HepG2 (cell line): ENCODE data around the gene HSD17B2. TPM values are rescaled to one million over a fixed set of nuclear protein-coding genes. Genes with fewer than 3 reads are reported as not detected.

ENCODE experiments used
- ADNP ChIP-seq: sonication (generic); formaldehyde crosslinking; IDR thresholded peaks from 2 replicates; pipeline ENCODE4 v1.4.0; 2020; ENCODE audit warnings: missing genetic modification reagents
- ETV6 ChIP-seq: sonication (generic); formaldehyde crosslinking; conservative IDR thresholded peaks from 2 replicates; pipeline ENCODE4 v1.4.0; 2020; ENCODE audit warnings: missing genetic modification reagents
- IRX3 ChIP-seq: sonication (generic); formaldehyde crosslinking; IDR thresholded peaks from 2 replicates; pipeline ENCODE4 v1.8.1; 2023; ENCODE audit warnings: mild to moderate bottlenecking, low read depth, missing genetic modification reagents, borderline replicate concordance
- KDM4B ChIP-seq: sonication (generic); formaldehyde crosslinking; IDR thresholded peaks from 2 replicates; pipeline ENCODE4 v1.4.0; 2020; ENCODE audit warnings: missing genetic modification reagents
- NR2F2 ChIP-seq: IDR thresholded peaks from 2 replicates; pipeline ENCODE4 v1.6.1; 2012; ENCODE audit warnings: low read depth, inconsistent platforms, borderline replicate concordance
- RFX3 ChIP-seq: IDR thresholded peaks from 2 replicates; pipeline ENCODE4 v1.6.1; 2016; ENCODE audit warnings: missing biosample characterization, missing genetic modification reagents
- STAT5B ChIP-seq: sonication (generic); formaldehyde crosslinking; IDR thresholded peaks from 2 replicates; pipeline ENCODE4 v1.4.0; 2020; ENCODE audit warnings: missing genetic modification reagents
- TEAD3 ChIP-seq: optimal IDR thresholded peaks from 2 replicates; pipeline ENCODE3; 2016; ENCODE audit warnings: borderline replicate concordance
- ZFP62 ChIP-seq: sonication (generic); formaldehyde crosslinking; IDR thresholded peaks from 2 replicates; pipeline ENCODE4 v1.4.0; 2020; ENCODE audit warnings: missing genetic modification reagents
- ZNF12 ChIP-seq: sonication (generic); formaldehyde crosslinking; IDR thresholded peaks from 2 replicates; pipeline ENCODE4 v1.5.0; 2020; ENCODE audit warnings: missing genetic modification reagents
- ZNF20 ChIP-seq: sonication (generic); formaldehyde crosslinking; IDR thresholded peaks from 2 replicates; pipeline ENCODE4 v1.4.0; 2020; ENCODE audit warnings: mild to moderate bottlenecking, moderate library complexity, missing genetic modification reagents
- ZNF317 ChIP-seq: sonication (generic); formaldehyde crosslinking; IDR thresholded peaks from 2 replicates; pipeline ENCODE4 v1.5.0; 2020; ENCODE audit warnings: mild to moderate bottlenecking, missing genetic modification reagents
- ZNF460 ChIP-seq: sonication (generic); formaldehyde crosslinking; IDR thresholded peaks from 2 replicates; pipeline ENCODE4 v1.5.1; 2020; ENCODE audit warnings: missing genetic modification reagents, mild to moderate bottlenecking, borderline replicate concordance
- ZNF761 ChIP-seq: sonication (generic); formaldehyde crosslinking; conservative IDR thresholded peaks from 2 replicates; pipeline ENCODE4 v1.4.0; 2020; ENCODE audit warnings: mild to moderate bottlenecking, missing genetic modification reagents
- polyA plus RNA-seq, 8 experiments: library from polyadenylated mRNA; depleted of rRNA in 3 of 8; stranded (reverse) in 7 of 8; unstranded in 1 of 8; fragments of >200 nt; fragmentation: Illumina TruSeq in 4 of 8; extraction: Trizol in 4 of 8; gene quantifications; 2 replicates each; pipeline versions ENCODE4 v1.2.1 to v1.2.3, GENCODE V29; 2011 to 2016; ENCODE audit warnings: low read depth in 4 of 8, missing spikeins in 1 of 8, mixed read lengths in 1 of 8; ENCODE audit not compliant: insufficient read depth in 1 of 8
- total RNA-seq, 5 experiments: library from RNA; depleted of rRNA; stranded (reverse); fragments of >200 nt; fragmentation: Illumina TruSeq; extraction: Trizol; gene quantifications; 2 replicates each; pipeline ENCODE4 v1.2.3, GENCODE V29; 2016; ENCODE audit warnings: low read depth in 1 of 5
- TF ChIP-seq, protein P1 (sequence below): sonication (generic); IDR thresholded peaks from 2 replicates; pipeline ENCODE4 v1.6.1; 2016; ENCODE audit warnings: low read depth, borderline replicate concordance
- TF ChIP-seq, protein P2 (sequence below): IDR thresholded peaks from 2 replicates; pipeline ENCODE4 v1.6.1; 2012; ENCODE audit warnings: low read depth, low read length, improper control_type of control experiment
- TF ChIP-seq, protein P3 (sequence below): IDR thresholded peaks from 2 replicates; pipeline ENCODE4 v1.6.1; 2016; ENCODE audit warnings: low read depth
- TF ChIP-seq, protein P4 (sequence below): sonication (generic); formaldehyde crosslinking; conservative IDR thresholded peaks from 2 replicates; pipeline ENCODE4 v1.8.0; 2022; ENCODE audit warnings: missing genetic modification reagents
- TF ChIP-seq, protein P5 (sequence below): sonication (generic); formaldehyde crosslinking; IDR thresholded peaks from 2 replicates; pipeline ENCODE4 v1.8.0; 2023; ENCODE audit warnings: mild to moderate bottlenecking, missing genetic modification reagents
- TF ChIP-seq, protein P6 (sequence below): sonication (generic); formaldehyde crosslinking; IDR thresholded peaks from 2 replicates; pipeline ENCODE4 v1.5.0; 2020; ENCODE audit warnings: missing genetic modification reagents

Gene HSD17B2
- total and polyA plus RNA-seq, 2 of the 13 experiments (the other 11 are each of a cell fraction or from before 2014, with no cell fraction given) = 26.3 to 69.3 TPM

DNA sequence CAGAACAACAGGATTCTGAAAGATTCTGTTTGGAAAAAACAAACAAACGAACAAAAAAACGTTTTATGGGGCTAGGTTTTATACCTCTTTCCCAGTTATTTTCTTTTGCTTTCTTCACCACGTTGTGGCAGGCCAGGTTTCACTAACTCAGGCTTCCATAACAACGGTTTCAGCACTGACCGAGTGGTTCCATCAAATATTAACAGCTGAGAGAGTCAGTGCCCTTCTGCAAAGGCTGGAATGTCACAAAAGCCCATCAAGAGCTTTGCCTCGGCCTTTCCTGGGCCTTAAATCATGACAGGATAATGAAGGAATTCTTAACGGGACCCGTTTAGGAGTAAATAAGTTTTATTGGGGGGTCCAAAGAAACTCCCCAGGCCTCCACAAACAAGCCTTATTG lies 100.8 kb downstream of the HSD17B2 start (continued):
- TF ChIP-seq TEAD3 (peak; percentile 89), ZNF460 (CRISPR knock-in tag) (no peak), STAT5B (CRISPR knock-in tag) (no peak), ZNF12 (CRISPR knock-in tag) (peak; percentile 43; the same call in 1 of the 2 replicates), ETV6 (CRISPR knock-in tag) (no peak), ZNF317 (CRISPR knock-in tag) (no peak), ZFP62 (CRISPR knock-in tag) (no peak), ZNF761 (no peak), RFX3 (CRISPR knock-in tag) (0 out of 2 replicates have a peak, but pooled peaks have one; percentile 23), IRX3 (CRISPR knock-in tag) (no peak), KDM4B (CRISPR knock-in tag) (no peak), NR2F2 (no peak), ZNF20 (CRISPR knock-in tag) (no peak), ADNP (no peak)
- TF ChIP-seq, protein P1, sequence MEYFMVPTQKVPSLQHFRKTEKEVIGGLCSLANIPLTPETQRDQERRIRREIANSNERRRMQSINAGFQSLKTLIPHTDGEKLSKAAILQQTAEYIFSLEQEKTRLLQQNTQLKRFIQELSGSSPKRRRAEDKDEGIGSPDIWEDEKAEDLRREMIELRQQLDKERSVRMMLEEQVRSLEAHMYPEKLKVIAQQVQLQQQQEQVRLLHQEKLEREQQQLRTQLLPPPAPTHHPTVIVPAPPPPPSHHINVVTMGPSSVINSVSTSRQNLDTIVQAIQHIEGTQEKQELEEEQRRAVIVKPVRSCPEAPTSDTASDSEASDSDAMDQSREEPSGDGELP = peak; percentile 84
- TF ChIP-seq, protein P2, sequence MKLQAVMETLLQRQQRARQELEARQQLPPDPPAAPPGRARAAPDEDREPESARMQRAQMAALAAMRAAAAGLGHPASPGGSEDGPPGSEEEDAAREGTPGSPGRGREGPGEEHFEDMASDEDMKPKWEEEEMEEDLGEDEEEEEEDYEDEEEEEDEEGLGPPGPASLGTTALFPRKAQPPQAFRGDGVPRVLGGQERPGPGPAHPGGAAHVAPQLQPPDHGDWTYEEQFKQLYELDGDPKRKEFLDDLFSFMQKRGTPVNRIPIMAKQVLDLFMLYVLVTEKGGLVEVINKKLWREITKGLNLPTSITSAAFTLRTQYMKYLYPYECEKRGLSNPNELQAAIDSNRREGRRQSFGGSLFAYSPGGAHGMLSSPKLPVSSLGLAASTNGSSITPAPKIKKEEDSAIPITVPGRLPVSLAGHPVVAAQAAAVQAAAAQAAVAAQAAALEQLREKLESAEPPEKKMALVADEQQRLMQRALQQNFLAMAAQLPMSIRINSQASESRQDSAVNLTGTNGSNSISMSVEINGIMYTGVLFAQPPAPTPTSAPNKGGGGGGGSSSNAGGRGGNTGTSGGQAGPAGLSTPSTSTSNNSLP = no peak
- TF ChIP-seq, protein P3, sequence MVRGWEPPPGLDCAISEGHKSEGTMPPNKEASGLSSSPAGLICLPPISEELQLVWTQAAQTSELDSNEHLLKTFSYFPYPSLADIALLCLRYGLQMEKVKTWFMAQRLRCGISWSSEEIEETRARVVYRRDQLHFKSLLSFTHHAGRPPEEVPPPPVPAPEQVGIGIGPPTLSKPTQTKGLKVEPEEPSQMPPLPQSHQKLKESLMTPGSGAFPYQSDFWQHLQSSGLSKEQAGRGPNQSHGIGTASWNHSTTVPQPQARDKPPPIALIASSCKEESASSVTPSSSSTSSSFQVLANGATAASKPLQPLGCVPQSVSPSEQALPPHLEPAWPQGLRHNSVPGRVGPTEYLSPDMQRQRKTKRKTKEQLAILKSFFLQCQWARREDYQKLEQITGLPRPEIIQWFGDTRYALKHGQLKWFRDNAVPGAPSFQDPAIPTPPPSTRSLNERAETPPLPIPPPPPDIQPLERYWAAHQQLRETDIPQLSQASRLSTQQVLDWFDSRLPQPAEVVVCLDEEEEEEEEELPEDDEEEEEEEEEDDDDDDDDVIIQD (CRISPR knock-in tag) = 0 out of 2 replicates have a peak, but pooled peaks have one; percentile 19
- TF ChIP-seq, protein P4, sequence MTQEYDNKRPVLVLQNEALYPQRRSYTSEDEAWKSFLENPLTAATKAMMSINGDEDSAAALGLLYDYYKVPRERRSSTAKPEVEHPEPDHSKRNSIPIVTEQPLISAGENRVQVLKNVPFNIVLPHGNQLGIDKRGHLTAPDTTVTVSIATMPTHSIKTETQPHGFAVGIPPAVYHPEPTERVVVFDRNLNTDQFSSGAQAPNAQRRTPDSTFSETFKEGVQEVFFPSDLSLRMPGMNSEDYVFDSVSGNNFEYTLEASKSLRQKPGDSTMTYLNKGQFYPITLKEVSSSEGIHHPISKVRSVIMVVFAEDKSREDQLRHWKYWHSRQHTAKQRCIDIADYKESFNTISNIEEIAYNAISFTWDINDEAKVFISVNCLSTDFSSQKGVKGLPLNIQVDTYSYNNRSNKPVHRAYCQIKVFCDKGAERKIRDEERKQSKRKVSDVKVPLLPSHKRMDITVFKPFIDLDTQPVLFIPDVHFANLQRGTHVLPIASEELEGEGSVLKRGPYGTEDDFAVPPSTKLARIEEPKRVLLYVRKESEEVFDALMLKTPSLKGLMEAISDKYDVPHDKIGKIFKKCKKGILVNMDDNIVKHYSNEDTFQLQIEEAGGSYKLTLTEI (CRISPR knock-in tag) = no peak
- TF ChIP-seq, protein P5, sequence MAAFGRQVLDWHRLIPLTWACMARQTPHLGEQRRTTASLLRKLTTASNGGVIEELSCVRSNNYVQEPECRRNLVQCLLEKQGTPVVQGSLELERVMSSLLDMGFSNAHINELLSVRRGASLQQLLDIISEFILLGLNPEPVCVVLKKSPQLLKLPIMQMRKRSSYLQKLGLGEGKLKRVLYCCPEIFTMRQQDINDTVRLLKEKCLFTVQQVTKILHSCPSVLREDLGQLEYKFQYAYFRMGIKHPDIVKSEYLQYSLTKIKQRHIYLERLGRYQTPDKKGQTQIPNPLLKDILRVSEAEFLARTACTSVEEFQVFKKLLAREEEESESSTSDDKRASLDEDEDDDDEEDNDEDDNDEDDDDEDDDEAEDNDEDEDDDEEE = no peak
- TF ChIP-seq, protein P6, sequence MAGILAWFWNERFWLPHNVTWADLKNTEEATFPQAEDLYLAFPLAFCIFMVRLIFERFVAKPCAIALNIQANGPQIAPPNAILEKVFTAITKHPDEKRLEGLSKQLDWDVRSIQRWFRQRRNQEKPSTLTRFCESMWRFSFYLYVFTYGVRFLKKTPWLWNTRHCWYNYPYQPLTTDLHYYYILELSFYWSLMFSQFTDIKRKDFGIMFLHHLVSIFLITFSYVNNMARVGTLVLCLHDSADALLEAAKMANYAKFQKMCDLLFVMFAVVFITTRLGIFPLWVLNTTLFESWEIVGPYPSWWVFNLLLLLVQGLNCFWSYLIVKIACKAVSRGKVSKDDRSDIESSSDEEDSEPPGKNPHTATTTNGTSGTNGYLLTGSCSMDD (CRISPR knock-in tag) = no peak
- TF ChIP-seq, all 625 proteins: peak for 13
